ENCODE results near the gene PCDHB9. TPM values are rescaled to one million over a fixed set of nuclear protein-coding genes. Genes with fewer than 3 reads are reported as not detected.
"Not testable (repeated sequence)": the region's sequence is repeated elsewhere in the genome, so short reads cannot be mapped to it uniquely, and the experiment has no call there.

The PCDHB9 gene
- total RNA-seq, 4 donors from 2014 or later = 1.5 to 2.9 (median 2.2) TPM

- 78% methylated on average over 1 of the region's 1 CpG for WGBS
- H3K4me3 ChIP-seq = no peak overlapping the region
- intact Hi-C loops (cut with DNase I) = no loop called here
These were observed 11.0 kb upstream of the PCDHB9 start for GRCh38 chr5:141175933-141176332.

GRCh38 chr5:141177577-141178191 lies 9.3 kb upstream of the PCDHB9 start, which contains the start of gene PCDHB8:
Gene PCDHB8, plus strand, starts transcription at chr5:141177790. Its CDS starts 245 bp downstream, at chr5:141178035.
- DNase-seq (ENCODE audit: extremely low spot score); H3K4me3 ChIP-seq; H3K4me1 ChIP-seq; H3K27ac ChIP-seq (replicated peaks in 1 of 4); H3K36me3 ChIP-seq; intact Hi-C loops (cut with DNase I): not testable (repeated sequence)
- peaks cover 0 to 81% (median 2%) of the 10 kb centered on the region in 4 donors for H3K27me3 ChIP-seq
- WGBS = 32% methylated on average over 14 of the region's 18 CpGs
- peaks cover 0 to 84% (median 59%) of the 10 kb centered on the region in 4 donors for H3K9me3 ChIP-seq

More at GRCh38 chr5:141175933-141176332, 11.0 kb upstream of the PCDHB9 start:
- Histone ChIP-seq H3K36me3 (no peaks in the 10 kb centered on the region), H3K27ac (replicated peaks in 1 of 4) (no peak overlapping the region), H3K9me3 (peaks cover 0 to 78% (median 55%) of the 10 kb centered on the region in 4 donors), H3K4me1 (no peaks in the 10 kb centered on the region), H3K27me3 (peaks cover 0 to 72% (median 2%) of the 10 kb centered on the region in 4 donors)
- TF ChIP-seq POLR2A (IDR thresholded peaks at IDR 0.05; ENCODE audit: low read depth) (no peak), EP300 (IDR thresholded peaks at IDR 0.05) (no peak), CTCF (IDR thresholded peaks at IDR 0.05) (no peak), POLR2AphosphoS5 (IDR thresholded peaks at IDR 0.05) (no peak)
- no peak for DNase-seq (ENCODE audit: extremely low spot score)

- H3K4me1 ChIP-seq; H3K36me3 ChIP-seq; H3K27ac ChIP-seq (replicated peaks in 1 of 4); H3K4me3 ChIP-seq; DNase-seq (ENCODE audit: extremely low spot score); intact Hi-C loops (cut with DNase I): not testable (repeated sequence)
- 35% methylated on average over 30 of the region's 39 CpGs for WGBS
- Histone ChIP-seq H3K27me3 (peaks cover 0 to 81% (median 2%) of the 10 kb centered on the region in 4 donors), H3K9me3 (peaks cover 0 to 82% (median 56%) of the 10 kb centered on the region in 4 donors)
These were observed 7.6 kb upstream of the PCDHB9 start for GRCh38 chr5:141179371-141179770.

GRCh38 chr5:141179876-141180275 lies 7.1 kb upstream of the PCDHB9 start:
- H3K27ac ChIP-seq (replicated peaks in 1 of 4); intact Hi-C loops (cut with DNase I); H3K4me1 ChIP-seq; H3K36me3 ChIP-seq; DNase-seq (ENCODE audit: extremely low spot score); H3K4me3 ChIP-seq: not testable (repeated sequence)
- Histone ChIP-seq H3K9me3 (peaks cover 0 to 82% (median 54%) of the 10 kb centered on the region in 4 donors), H3K27me3 (peaks cover 0 to 81% (median 2%) of the 10 kb centered on the region in 4 donors)
- WGBS = 18% methylated on average over 18 of the region's 32 CpGs

- 63% methylated on average over 1 of the region's 1 CpG for WGBS
- no peak for DNase-seq (ENCODE audit: extremely low spot score)
- Histone ChIP-seq H3K27ac (replicated peaks in 1 of 4) (no peak overlapping the region), H3K36me3 (no peaks in the 10 kb centered on the region), H3K9me3 (peaks cover 0 to 82% (median 52%) of the 10 kb centered on the region in 4 donors), H3K4me3 (no peak overlapping the region), H3K27me3 (peaks cover 0 to 79% (median 2%) of the 10 kb centered on the region in 4 donors), H3K4me1 (no peaks in the 10 kb centered on the region)
- TF ChIP-seq CTCF (IDR thresholded peaks at IDR 0.05) (no peak), POLR2AphosphoS5 (IDR thresholded peaks at IDR 0.05) (no peak), POLR2A (IDR thresholded peaks at IDR 0.05; ENCODE audit: low read depth) (no peak), EP300 (IDR thresholded peaks at IDR 0.05) (no peak)
- intact Hi-C loops (cut with DNase I) = no loop called here
These were observed 6.6 kb upstream of the PCDHB9 start for GRCh38 chr5:141180313-141180712.

GRCh38 chr5:141182248-141182647 lies 4.7 kb upstream of the PCDHB9 start, which contains the start of gene PCDHB16:
Gene PCDHB16, plus strand, starts transcription at chr5:141182387. Its CDS starts 173 bp downstream, at chr5:141182560.
- TF ChIP-seq POLR2AphosphoS5 (IDR thresholded peaks at IDR 0.05) (peak in 1 of 2 donors; percentile 8), EP300 (IDR thresholded peaks at IDR 0.05) (no peak), POLR2A (IDR thresholded peaks at IDR 0.05; ENCODE audit: low read depth) (no peak), CTCF (IDR thresholded peaks at IDR 0.05) (peak; percentile 36 to 42 (median 37))
- peaks cover 0 to 76% (median 2%) of the 10 kb centered on the region in 4 donors for H3K27me3 ChIP-seq
- peak within 1 kb of the TSS; percentile 40 to 52 (median 43) for H3K4me3 ChIP-seq
- peaks cover 0 to 80% (median 48%) of the 10 kb centered on the region in 4 donors for H3K9me3 ChIP-seq
- no peak for DNase-seq (ENCODE audit: extremely low spot score)
- H3K27ac ChIP-seq (replicated peaks in 1 of 4) = peak within 1 kb of the TSS; percentile 24 to 48 (median 30)
- intact Hi-C loops (cut with DNase I) = no loop called here
- no peaks in the 10 kb centered on the region for H3K4me1 ChIP-seq
- WGBS = 8% methylated on average over 13 of the region's 13 CpGs
- peaks cover 0 to 3% (median 0%) of the 10 kb centered on the region in 4 donors for H3K36me3 ChIP-seq

- Histone ChIP-seq H3K9me3 (peaks cover 0 to 79% (median 49%) of the 10 kb centered on the region in 4 donors), H3K27me3 (peaks cover 0 to 75% (median 2%) of the 10 kb centered on the region in 4 donors)
- H3K4me1 ChIP-seq; intact Hi-C loops (cut with DNase I); H3K4me3 ChIP-seq; DNase-seq (ENCODE audit: extremely low spot score); H3K36me3 ChIP-seq; H3K27ac ChIP-seq (replicated peaks in 1 of 4): not testable (repeated sequence)
- 30% methylated on average over 7 of the region's 69 CpGs for WGBS
These were observed 2.7 kb upstream of the PCDHB9 start for GRCh38 chr5:141184117-141184855.

GRCh38 chr5:141188682-141189081 lies 1.7 kb downstream of the PCDHB9 start:
- H3K27me3 ChIP-seq = peaks cover 0 to 44% (median 0%) of the 10 kb centered on the region in 4 donors
- DNase-seq (ENCODE audit: extremely low spot score); H3K36me3 ChIP-seq; intact Hi-C loops (cut with DNase I); H3K27ac ChIP-seq (replicated peaks in 1 of 4); H3K4me3 ChIP-seq; H3K4me1 ChIP-seq: not testable (repeated sequence)
- WGBS = 23% methylated on average over 21 of the region's 37 CpGs
- H3K9me3 ChIP-seq = peaks cover 0 to 86% (median 63%) of the 10 kb centered on the region in 4 donors
